Lower lobe of right lung (tissue), 2 donors: ENCODE measurements around the gene FALEC. TPM values are rescaled to one million over a fixed set of nuclear protein-coding genes. Genes with fewer than 3 reads are reported as not detected.

Experiments used
- ATAC-seq, 2 donors: fragments of 200-7000 bp; cut with Tn5 transposase; one replicate each; pipeline ENCODE4 v1.9.1; 2020 to 2022; ENCODE audit warnings: mild to moderate bottlenecking in 2 of 2, moderate library complexity in 2 of 2
- DNase-seq: peaks from one replicate; pipeline ENCODE4 v3.0.0-alpha.2; 2020
- H3K27ac ChIP-seq: fragments of 200-600 bp; one replicate; pipeline ENCODE4 v1.8.0; 2022
- H3K27me3 ChIP-seq: fragments of 200-600 bp; one replicate; pipeline ENCODE4 v1.8.0; 2022; ENCODE audit warnings: low read depth
- H3K36me3 ChIP-seq: fragments of 200-600 bp; one replicate; pipeline ENCODE4 v1.8.0; 2022; ENCODE audit warnings: mild to moderate bottlenecking
- H3K4me1 ChIP-seq: fragments of 200-600 bp; one replicate; pipeline ENCODE4 v1.8.0; 2022
- H3K4me3 ChIP-seq: fragments of 200-600 bp; one replicate; pipeline ENCODE4 v1.8.0; 2022; ENCODE audit warnings: mild to moderate bottlenecking
- H3K9me3 ChIP-seq: fragments of 200-600 bp; one replicate; pipeline ENCODE4 v1.8.0; 2022
- intact Hi-C: fragments of 100-400 bp; cut with DNase I; formaldehyde crosslinking; loops from one replicate; pipeline ENCODE4 v1.11.0; 2022
- total RNA-seq: library from RNA; stranded (reverse); fragmentation: NEBNext Ultra II Directional; extraction: Animal tissue kit (Norgen Biotek cat#: 25700); gene quantifications from one replicate; pipeline ENCODE4 v1.2.1, GENCODE V29; 2021
- TF ChIP-seq, protein P1 (sequence below): fragments of 200-600 bp; IDR thresholded peaks from one replicate; pipeline ENCODE4 v1.8.0; 2022; ENCODE audit warnings: antibody characterized with exemption, mild to moderate bottlenecking
- donor health status: DM: no; HTN: yes; CAD: no; lungs with severe emphysema.

FALEC gene
- total RNA-seq, 1 donor from 2014 or later: not detected

DNA sequence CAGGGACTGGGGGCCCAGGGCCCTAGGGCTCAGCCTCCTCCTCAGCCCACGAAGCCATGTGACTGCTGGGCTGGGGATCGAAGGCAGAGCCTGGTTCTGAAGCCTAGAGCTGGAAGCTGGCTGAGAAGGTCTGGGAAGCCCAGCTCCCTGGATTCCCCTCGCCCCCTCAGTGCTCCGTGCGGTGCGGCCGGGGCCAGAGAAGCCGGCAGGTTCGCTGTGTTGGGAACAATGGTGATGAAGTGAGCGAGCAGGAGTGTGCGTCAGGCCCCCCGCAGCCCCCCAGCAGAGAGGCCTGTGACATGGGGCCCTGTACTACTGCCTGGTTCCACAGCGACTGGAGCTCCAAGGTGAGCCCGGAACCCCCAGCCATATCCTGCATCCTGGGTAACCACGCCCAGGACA lies 42.8 kb downstream of the FALEC start:
- ATAC-seq (no peak), DNase-seq (no peak)
- Histone ChIP-seq H3K4me1 (peaks cover 57% of the 10 kb centered on the region), H3K27ac (peak overlapping the region; percentile 99), H3K4me3 (peak overlapping the region; percentile 60), H3K36me3 (peaks cover 37% of the 10 kb centered on the region), H3K27me3 (no peaks in the 10 kb centered on the region), H3K9me3 (no peaks in the 10 kb centered on the region)
- intact Hi-C loops: no loop called here
- TF ChIP-seq, protein P1, sequence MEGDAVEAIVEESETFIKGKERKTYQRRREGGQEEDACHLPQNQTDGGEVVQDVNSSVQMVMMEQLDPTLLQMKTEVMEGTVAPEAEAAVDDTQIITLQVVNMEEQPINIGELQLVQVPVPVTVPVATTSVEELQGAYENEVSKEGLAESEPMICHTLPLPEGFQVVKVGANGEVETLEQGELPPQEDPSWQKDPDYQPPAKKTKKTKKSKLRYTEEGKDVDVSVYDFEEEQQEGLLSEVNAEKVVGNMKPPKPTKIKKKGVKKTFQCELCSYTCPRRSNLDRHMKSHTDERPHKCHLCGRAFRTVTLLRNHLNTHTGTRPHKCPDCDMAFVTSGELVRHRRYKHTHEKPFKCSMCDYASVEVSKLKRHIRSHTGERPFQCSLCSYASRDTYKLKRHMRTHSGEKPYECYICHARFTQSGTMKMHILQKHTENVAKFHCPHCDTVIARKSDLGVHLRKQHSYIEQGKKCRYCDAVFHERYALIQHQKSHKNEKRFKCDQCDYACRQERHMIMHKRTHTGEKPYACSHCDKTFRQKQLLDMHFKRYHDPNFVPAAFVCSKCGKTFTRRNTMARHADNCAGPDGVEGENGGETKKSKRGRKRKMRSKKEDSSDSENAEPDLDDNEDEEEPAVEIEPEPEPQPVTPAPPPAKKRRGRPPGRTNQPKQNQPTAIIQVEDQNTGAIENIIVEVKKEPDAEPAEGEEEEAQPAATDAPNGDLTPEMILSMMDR: no peak

DNA sequence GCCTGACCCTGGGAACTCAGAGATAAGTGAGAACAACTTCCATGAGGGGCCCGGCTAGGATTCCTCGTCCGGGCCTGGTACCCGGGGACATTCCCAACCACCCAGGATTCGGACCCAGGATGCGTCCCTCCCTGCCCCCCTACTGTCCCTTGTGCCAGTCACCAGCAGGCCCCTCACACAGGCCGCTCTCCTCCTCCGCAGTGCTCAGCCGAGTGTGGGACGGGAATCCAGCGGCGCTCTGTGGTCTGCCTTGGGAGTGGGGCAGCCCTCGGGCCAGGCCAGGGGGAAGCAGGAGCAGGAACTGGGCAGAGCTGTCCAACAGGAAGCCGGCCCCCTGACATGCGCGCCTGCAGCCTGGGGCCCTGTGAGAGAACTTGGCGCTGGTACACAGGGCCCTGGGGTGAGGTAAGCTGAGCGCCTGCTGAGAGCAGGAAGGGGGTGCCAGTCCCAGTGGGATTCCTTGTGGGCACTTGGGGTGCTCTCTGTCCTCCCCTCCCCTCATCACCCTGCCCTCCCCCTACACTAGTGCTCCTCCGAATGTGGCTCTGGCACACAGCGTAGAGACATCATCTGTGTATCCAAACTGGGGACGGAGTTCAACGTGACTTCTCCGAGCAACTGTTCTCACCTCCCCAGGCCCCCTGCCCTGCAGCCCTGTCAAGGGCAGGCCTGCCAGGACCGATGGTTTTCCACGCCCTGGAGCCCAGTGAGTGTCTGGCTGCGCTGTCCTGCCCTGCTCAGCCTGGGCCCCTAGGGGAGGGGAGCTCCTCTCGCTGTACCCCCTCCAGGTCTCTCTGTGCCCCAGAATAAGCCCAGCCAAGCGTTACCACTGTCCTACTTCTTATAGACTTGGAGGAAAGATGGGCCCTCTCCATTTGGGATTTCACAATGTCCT lies 43.5 kb downstream of the FALEC start:
- Histone ChIP-seq H3K9me3 (no peaks in the 10 kb centered on the region), H3K27ac (peak overlapping the region; percentile 99), H3K4me3 (peak overlapping the region; percentile 60), H3K27me3 (no peaks in the 10 kb centered on the region), H3K36me3 (peaks cover 37% of the 10 kb centered on the region), H3K4me1 (peaks cover 59% of the 10 kb centered on the region)
- intact Hi-C loops: no loop called here
- peak; percentile 74 for DNase-seq
- TF ChIP-seq, protein P1: no peak
- no peak for ATAC-seq

DNA sequence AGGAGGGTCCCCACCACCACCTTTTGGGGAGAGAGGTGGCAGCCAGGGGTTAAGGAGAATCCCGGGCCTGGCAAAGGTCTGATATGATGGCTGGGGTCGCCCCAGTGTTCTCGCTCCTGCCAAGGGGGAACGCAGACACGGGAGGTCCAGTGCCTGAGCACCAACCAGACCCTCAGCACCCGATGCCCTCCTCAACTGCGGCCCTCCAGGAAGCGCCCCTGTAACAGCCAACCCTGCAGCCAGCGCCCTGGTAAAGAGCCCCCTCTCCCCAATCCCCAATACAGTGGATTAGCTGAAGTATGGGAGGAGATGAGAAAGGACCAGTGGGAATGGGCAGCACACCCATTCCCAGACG lies 44.1 kb downstream of the FALEC start:
- H3K9me3 ChIP-seq: no peaks in the 10 kb centered on the region
- intact Hi-C loops: no loop called here

DNA sequence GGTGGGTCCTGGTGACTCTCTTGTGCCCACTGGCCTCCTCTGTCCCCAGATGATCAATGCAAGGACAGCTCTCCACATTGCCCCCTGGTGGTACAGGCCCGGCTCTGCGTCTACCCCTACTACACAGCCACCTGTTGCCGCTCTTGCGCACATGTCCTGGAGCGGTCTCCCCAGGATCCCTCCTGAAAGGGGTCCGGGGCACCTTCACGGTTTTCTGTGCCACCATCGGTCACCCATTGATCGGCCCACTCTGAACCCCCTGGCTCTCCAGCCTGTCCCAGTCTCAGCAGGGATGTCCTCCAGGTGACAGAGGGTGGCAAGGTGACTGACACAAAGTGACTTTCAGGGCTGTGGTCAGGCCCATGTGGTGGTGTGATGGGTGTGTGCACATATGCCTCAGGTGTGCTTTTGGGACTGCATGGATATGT lies 44.5 kb downstream of the FALEC start:
- H3K4me1 ChIP-seq: peaks cover 66% of the 10 kb centered on the region

More for the DNA sequence above, 44.1 kb downstream of the FALEC start:
- Histone ChIP-seq H3K4me3 (peak overlapping the region; percentile 60), H3K4me1 (peaks cover 62% of the 10 kb centered on the region), H3K36me3 (peaks cover 37% of the 10 kb centered on the region), H3K27ac (peak overlapping the region; percentile 99), H3K27me3 (no peaks in the 10 kb centered on the region)
- no peak for ATAC-seq
- peak; percentile 57 for DNase-seq
- TF ChIP-seq, protein P1: no peak

DNA sequence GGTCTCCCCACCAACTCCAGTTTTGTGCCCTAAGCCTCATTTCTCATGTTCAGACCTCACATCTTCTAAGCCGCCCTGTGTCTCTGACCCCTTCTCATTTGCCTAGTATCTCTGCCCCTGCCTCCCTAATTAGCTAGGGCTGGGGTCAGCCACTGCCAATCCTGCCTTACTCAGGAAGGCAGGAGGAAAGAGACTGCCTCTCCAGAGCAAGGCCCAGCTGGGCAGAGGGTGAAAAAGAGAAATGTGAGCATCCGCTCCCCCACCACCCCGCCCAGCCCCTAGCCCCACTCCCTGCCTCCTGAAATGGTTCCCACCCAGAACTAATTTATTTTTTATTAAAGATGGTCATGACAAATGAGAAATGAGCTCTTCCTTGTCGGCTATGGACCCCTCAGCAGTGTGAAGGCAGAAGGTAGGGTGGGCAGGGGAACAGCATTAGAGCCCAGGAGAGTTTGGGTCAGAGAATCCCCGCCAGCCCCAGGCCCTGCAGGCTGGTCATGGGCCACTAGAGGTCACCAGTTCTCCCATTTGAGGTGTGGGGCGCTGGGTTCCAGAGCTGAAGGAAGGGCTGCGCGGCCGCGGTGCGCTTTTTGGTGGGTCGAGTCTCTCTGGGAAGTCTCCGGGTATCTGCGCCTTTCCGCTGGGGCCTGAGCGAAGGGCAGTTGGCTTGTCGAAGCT lies 45.2 kb downstream of the FALEC start:
- H3K4me1 ChIP-seq: peaks cover 73% of the 10 kb centered on the region
- ATAC-seq (peak; percentile 57 to 70), DNase-seq (peak; percentile 93)
- intact Hi-C loops: no loop called here
- no peaks in the 10 kb centered on the region for H3K9me3 ChIP-seq
- H3K4me3 ChIP-seq: peak overlapping the region; percentile 60
- H3K27me3 ChIP-seq: no peaks in the 10 kb centered on the region
- TF ChIP-seq, protein P1: peak; percentile 83
- peaks cover 27% of the 10 kb centered on the region for H3K36me3 ChIP-seq
- peak overlapping the region; percentile 99 for H3K27ac ChIP-seq

More for the DNA sequence above, 44.5 kb downstream of the FALEC start:
- DNase-seq: peak; percentile 86
- intact Hi-C loops: no loop called here
- TF ChIP-seq, protein P1: peak; percentile 93
- Histone ChIP-seq H3K9me3 (no peaks in the 10 kb centered on the region), H3K4me3 (peak overlapping the region; percentile 60), H3K27me3 (no peaks in the 10 kb centered on the region), H3K27ac (peak overlapping the region; percentile 99), H3K36me3 (peaks cover 34% of the 10 kb centered on the region)
- ATAC-seq: peak; percentile 30 to 45
